Stimulated activated CD8-positive, alpha-beta memory T cell treated with anti-CD3 and anti-CD28 coated beads, Interleukin-12 subunit alpha, Interleukin-12 subunit beta, amount 100 ng/mL, for 1 hour (primary cell): ENCODE measurements around the gene AHCYL2.
"Not testable (repeated sequence)": the region's sequence is repeated elsewhere in the genome, so short reads cannot be mapped to it uniquely, and the experiment has no call there.

Experiments used
- DNase-seq: peaks from one replicate; pipeline ENCODE4 v3.0.0-alpha.2; 2020; ENCODE audit warnings: low read depth

Gene AHCYL2

GRCh38 chr7:129244220-129244619 is 19.4 kb downstream of the AHCYL2 start:
- DNase-seq, result no peak

GRCh38 chr7:129245533-129245932 is 20.7 kb downstream of the AHCYL2 start:
- no peak for DNase-seq

DNA sequence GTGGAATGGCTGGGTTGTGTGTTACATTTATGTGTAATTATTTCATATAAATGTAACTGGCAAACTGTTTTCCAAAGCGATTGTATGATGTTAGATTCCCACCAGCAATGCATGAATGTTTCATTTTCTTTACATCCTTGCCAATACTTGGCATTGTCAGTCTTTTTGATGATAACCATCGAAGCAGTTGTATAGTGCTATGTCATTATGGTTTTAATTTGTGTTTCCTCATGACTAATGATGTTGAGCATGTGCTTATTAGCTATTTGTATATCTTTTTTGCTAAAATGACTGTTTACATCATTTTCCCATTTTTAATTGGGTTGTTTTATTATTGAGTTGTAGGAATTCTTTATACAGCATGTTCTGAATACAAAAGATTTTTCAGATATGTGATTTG is 22.3 kb downstream of the AHCYL2 start:
- DNase-seq, result no peak

- DNase-seq, result no peak
These were observed 27.3 kb downstream of the AHCYL2 start for GRCh38 chr7:129252128-129252527.

- DNase-seq, result not testable (repeated sequence)
These were observed 27.8 kb downstream of the AHCYL2 start for GRCh38 chr7:129252603-129253002.

DNA sequence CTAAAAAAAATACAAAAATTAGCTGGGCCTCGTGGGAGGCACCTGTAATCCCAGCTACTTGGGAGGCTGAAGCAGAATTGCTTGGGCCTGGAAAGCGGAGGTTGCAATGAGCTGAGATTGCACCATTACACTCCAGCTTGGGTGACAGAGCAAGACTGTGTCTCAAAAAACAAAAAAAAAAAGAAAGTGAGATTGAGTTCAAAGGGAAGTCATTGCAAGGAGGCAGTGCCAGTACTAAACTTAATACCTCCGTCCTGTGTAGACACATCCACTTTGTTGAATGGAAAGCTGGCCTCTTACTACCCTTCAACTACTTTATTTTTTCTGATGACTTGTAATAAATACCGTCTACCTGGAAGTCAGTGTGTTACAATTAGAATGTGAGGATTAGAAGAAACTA is 31.0 kb downstream of the AHCYL2 start:
- DNase-seq, result no peak

- DNase-seq, result no peak
These were observed 31.4 kb downstream of the AHCYL2 start for GRCh38 chr7:129256221-129256620.

DNA sequence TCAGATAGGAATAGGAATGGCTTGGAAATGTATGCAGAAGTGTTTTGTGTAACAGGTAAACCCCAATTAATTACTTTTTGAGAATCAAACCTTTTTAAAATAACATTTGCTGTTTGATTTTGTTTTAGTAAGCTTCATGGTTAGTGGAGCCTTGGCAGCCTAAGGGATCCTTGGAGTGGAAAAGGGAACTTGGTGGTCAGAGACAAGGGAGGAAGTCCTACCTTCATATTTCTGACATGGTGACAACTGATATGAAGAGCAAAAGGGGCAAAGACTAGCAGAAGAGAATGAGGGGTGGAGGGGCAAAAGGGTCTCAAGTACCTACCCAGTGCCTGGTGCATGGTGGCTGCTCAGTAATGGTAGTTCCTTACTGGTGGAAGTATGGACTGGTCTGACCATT is 32.3 kb downstream of the AHCYL2 start:
- no peak for DNase-seq

DNA sequence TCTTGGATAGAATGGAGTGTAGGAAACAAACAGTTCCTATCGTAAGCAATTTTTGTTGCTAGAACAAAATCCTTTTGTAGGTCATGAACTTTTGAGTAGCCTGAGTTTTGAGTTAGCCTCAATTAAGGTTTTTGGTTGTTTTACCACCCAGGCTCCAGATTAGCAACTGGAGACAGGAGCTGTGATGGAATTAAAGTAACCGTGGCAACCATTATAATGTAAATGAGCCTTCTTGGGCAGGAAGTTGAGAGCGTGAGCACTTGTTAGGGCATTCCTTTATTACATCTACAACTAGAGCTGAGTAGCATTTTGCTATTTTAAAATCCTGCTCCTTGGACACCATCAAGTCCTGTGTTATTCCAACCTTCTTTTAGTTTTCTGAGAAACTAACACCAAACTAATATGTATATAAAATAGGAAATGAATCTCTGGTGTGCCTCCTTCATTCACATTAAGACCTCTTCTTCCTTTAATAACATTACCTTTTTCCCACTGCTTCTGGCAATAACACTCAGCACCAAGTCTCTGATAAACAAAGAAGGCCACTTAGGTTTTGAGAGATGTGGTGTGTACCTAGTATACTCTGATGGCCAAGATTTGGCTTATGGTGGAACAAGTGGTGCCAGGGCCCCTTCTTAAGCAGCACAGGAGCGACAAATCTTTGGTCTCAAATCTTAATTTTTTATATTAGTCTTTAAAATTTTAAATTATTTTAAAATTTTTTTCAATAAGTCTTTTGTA is 34.0 kb downstream of the AHCYL2 start:
- no peak for DNase-seq

DNA sequence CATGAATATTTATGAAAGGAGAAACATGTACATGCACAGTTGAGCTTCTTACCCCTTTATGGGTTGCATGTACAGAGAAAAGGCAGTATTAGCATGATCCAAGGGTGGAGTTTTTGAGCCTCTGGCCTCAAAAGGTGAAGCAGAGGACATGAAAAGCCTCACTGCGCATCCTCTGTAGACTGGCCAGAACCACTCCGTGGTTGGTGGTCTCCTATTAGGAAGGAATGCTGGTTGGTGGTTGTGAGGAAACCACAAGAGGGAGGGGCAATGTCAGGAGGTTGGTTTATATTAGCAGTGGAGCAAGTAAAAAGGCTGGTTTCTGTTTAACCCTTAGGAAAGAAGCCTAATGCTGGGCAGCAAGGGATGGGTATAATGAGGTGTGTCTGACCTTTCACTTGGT is 37.5 kb downstream of the AHCYL2 start:
- DNase-seq, result no peak

DNA sequence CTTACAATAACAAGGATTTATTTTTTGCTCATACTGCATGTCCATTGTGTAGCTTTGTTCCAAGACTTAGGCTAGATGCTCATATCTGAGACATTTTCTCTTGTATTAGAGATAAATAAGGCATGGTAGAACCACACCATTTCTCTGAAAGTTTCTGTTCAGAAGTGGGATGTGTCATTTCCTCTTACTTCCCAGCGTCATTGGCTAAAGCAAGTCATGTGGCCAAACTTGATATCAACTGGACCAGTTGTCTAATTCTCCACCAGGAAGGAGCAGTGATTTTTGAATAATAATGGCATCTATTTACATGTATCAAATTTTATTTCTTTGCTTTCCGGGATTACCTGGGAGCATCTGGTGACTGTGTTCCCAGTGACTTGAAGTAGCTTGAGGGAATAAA is 38.3 kb downstream of the AHCYL2 start:
- no peak for DNase-seq

- DNase-seq, result no peak
These were observed 39.7 kb downstream of the AHCYL2 start for GRCh38 chr7:129264534-129264933.

GRCh38 chr7:129265328-129265727 is 40.5 kb downstream of the AHCYL2 start:
- DNase-seq, result no peak

DNA sequence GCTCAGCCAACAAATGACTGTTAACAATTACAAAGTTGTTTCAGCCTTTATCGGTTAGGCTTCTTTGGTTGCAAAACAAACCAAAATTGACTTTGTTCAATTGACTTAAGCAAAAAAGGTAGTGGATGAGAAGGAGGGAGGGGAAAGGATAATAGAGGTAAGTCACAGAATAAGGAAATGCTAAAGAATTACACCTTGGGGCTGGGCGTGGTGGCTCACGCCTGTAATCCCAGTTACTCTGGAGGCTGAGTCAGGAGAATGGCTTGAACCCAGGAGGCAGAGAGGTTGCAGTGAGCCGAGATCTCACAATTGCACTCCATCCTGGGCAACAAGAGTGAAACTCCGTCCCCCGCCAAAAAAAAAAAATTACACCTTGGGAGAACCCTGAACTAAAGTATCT is 41.4 kb downstream of the AHCYL2 start:
- no peak for DNase-seq

DNA sequence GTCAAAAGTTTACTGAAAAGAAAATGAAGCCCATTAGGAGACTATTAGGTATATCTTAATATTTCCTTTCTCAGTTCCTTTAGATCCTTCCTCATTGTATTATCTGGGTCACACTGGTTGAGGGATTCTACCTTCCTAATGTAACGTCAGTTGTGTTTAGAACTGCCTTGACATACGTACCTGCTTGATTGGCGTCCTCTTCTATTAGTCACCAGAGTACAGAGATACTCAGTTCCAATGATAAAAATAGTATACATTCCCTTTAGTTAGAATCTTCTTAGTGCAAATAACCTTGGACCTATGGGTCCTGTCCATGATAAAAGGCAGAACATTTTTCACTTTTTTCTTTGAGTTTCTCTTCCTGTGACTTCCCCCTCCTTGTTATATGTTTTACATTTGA is 45.2 kb downstream of the AHCYL2 start:
- no peak for DNase-seq

DNA sequence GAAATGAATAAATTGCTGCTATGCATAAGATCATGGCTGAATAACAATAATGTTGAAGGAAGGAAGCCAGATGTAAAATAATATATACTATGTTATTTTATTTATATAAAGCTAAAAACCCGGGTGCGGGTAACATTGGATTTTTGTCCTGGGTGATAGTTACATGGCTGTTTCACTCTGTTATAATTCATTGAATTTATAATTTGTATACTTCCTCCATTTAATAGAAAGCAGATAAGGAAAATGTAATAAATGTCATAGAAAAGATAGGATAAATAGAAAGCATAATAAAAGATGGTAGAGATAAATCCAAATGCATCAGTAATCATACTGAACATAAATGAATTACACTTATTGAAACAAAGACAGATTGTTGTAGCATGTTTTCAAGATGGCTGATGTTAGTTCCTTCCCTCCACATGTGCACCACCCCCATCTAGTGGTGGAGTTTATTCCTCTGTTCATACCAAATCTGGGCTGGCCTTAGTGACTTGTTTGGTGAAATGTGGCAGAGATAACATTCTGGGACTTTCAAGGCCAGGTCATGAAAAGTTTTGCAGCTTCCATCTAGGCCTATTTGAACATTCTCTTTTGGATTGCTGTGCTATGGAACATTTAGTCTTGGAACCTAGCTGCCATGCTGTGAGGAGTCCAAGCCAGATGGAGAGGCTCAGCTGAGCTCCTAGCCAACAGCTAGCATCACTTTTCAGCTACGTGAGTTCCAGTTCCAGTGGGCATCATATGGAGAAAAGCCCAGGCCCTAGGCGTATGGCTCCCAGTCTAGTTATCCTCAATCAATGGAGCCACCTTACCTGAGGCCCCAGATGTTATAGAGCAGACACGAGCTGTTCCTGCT is 46.9 kb downstream of the AHCYL2 start:
- DNase-seq, result peak; percentile 51

DNA sequence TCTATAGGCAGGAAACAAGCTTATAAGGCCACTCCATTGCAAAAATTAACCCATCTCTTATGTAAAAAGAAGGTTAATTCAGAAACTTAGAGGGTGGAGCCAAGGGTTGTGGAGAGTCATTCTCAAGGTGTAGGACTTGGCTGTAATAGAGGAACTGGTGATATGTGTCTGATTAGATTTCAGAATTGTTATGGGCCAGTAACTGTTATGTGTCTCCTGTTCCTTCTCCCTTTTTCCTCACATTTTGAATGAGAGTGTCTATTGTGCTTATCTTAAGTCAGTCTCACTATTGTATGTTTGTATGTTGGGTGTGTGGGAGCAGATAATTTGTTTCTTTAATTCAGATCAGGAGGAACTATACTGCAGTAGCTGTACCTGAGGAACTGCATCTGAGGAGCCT is 49.1 kb downstream of the AHCYL2 start:
- DNase-seq, result no peak

- DNase-seq, result no peak
These were observed 52.8 kb downstream of the AHCYL2 start for GRCh38 chr7:129277629-129278028.

DNA sequence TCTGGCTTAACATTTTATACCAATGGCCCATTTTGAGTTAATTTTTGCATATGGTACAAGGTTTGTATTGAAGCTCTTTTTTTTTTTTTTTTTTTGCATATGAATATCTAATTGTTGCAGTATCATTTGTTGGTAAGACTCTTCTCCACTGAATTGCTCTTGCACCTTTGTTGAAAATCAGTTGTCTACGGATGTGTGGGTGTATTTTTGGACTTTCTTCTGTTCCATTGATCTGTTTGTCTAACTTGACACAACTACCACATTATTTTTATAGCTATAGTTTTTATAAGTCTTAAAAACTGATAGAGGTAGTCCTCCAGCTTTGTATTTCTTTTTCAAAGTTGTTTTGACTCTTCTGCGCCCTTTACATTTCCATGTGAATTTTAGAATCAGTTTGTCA is 53.9 kb downstream of the AHCYL2 start:
- DNase-seq, result no peak

- DNase-seq, result no peak
These were observed 54.9 kb downstream of the AHCYL2 start for GRCh38 chr7:129279757-129280156.

GRCh38 chr7:129281163-129281562 is 56.3 kb downstream of the AHCYL2 start:
- DNase-seq, result no peak

DNA sequence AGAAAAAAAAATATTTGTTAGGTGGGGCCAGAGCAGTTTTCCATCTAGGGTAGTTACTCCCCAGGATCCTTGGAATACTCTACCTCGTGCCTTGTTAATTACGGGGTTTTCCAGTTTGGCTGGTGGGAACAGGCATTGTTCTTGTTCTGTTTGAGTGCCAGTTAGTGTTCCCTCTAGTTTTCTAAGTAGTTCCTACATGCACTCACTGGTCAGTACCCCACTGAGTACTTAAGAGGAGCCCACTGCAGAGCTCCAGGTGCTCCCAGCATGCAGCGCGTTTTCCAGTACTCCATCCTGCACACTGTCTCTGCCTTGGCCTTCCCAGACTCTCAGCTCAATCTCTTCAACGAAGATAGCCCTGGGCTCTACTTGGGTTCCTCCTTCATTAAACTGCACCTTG is 58.0 kb downstream of the AHCYL2 start:
- no peak for DNase-seq

DNA sequence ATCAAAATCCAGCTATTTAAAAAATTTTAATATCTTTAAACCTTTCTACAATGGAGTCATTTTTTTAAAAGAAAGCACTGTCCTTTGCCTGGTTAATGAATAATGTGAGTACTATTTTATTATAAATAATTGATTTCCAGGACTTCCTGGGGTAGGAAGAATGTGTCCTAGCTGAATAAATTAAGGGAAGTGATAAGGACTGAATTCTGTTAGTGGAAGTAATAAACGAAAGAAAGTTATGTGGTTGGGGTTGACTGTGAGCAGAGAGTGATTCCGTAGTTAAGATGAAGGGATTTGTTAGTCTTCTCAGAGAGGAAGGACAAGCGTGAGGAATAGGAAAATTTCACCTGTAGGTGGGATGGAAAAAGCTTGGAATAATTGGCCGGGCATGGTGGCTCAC is 59.1 kb downstream of the AHCYL2 start:
- no peak for DNase-seq

GRCh38 chr7:129285111-129285510 is 60.3 kb downstream of the AHCYL2 start:
- DNase-seq, result no peak
